Panc1 (cell line): ENCODE measurements around the gene TRAK1.

ENCODE experiments used
- POLR2AphosphoS5 ChIP-seq: IDR thresholded peaks from 2 replicates; pipeline ENCODE4 v1.6.1; 2012; ENCODE audit warnings: mild to moderate bottlenecking, low read depth, low read length, moderate library complexity
- SIN3A ChIP-seq: IDR thresholded peaks from 2 replicates; pipeline ENCODE4 v1.6.1; 2012; ENCODE audit warnings: low read depth, mild to moderate bottlenecking, low read length, moderate library complexity, borderline replicate concordance; ENCODE audit not compliant: insufficient read depth
- TCF7L2 ChIP-seq: IDR thresholded peaks from 2 replicates; pipeline ENCODE4 v1.6.1; 2011; ENCODE audit warnings: mild to moderate bottlenecking, low read depth, low read length, inconsistent platforms
- TF ChIP-seq, protein P1 (sequence below): fragments of 450-650 bp; IDR thresholded peaks from 2 replicates; pipeline ENCODE4 v1.5.1; 2017; ENCODE audit warnings: mild to moderate bottlenecking
- TF ChIP-seq, protein P2 (sequence below), 2 experiments: IDR thresholded peaks; 2 replicates each; pipeline ENCODE4 v1.6.1; 2011 to 2012; ENCODE audit warnings: low read depth in 2 of 2, control low read depth in 1 of 2, low read length in 1 of 2, mild to moderate bottlenecking in 1 of 2, moderate library complexity in 1 of 2; ENCODE audit not compliant: insufficient read depth in 1 of 2

DNA sequence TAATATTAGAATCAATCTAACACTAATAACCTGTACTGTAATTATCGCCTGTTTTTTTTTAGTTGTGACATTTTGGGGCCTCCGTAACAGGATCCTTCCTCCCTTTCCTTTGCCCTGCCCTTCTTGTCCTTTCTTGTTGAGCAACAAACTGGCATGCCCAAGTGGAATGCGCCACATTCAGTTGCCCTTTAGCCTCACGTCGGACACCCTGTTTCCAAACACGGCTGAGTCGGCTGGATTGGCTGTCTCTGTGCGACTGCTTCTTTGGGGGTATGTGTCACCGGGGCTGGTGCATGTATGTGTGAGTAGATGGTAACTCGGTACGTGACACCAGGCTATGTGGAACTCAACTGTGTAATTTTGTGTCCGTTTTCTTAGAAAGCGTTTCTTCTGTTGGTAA, 24.1 kb downstream of the TRAK1 start:
- TF ChIP-seq, protein P1, sequence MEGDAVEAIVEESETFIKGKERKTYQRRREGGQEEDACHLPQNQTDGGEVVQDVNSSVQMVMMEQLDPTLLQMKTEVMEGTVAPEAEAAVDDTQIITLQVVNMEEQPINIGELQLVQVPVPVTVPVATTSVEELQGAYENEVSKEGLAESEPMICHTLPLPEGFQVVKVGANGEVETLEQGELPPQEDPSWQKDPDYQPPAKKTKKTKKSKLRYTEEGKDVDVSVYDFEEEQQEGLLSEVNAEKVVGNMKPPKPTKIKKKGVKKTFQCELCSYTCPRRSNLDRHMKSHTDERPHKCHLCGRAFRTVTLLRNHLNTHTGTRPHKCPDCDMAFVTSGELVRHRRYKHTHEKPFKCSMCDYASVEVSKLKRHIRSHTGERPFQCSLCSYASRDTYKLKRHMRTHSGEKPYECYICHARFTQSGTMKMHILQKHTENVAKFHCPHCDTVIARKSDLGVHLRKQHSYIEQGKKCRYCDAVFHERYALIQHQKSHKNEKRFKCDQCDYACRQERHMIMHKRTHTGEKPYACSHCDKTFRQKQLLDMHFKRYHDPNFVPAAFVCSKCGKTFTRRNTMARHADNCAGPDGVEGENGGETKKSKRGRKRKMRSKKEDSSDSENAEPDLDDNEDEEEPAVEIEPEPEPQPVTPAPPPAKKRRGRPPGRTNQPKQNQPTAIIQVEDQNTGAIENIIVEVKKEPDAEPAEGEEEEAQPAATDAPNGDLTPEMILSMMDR, result no peak
- TF ChIP-seq SIN3A (no peak), POLR2AphosphoS5 (no peak), TCF7L2 (no peak)
- TF ChIP-seq, protein P2, sequence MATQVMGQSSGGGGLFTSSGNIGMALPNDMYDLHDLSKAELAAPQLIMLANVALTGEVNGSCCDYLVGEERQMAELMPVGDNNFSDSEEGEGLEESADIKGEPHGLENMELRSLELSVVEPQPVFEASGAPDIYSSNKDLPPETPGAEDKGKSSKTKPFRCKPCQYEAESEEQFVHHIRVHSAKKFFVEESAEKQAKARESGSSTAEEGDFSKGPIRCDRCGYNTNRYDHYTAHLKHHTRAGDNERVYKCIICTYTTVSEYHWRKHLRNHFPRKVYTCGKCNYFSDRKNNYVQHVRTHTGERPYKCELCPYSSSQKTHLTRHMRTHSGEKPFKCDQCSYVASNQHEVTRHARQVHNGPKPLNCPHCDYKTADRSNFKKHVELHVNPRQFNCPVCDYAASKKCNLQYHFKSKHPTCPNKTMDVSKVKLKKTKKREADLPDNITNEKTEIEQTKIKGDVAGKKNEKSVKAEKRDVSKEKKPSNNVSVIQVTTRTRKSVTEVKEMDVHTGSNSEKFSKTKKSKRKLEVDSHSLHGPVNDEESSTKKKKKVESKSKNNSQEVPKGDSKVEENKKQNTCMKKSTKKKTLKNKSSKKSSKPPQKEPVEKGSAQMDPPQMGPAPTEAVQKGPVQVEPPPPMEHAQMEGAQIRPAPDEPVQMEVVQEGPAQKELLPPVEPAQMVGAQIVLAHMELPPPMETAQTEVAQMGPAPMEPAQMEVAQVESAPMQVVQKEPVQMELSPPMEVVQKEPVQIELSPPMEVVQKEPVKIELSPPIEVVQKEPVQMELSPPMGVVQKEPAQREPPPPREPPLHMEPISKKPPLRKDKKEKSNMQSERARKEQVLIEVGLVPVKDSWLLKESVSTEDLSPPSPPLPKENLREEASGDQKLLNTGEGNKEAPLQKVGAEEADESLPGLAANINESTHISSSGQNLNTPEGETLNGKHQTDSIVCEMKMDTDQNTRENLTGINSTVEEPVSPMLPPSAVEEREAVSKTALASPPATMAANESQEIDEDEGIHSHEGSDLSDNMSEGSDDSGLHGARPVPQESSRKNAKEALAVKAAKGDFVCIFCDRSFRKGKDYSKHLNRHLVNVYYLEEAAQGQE (IDR thresholded peaks at IDR 0.05; ENCODE audit: insufficient read depth in 1 of 2, low read depth in 2 of 2, low read length in 1 of 2), result no peak
